Measurements from ENCODE around the gene FGD5. TPM values are rescaled to one million over a fixed set of nuclear protein-coding genes. Genes with fewer than 3 reads are reported as not detected.
A peak's percentile ranks its signal among the peaks of the same experiment; 100 is the strongest.

Gene FGD5
- total RNA-seq, 6 experiments from 2014 or later, result not detected

- TF ChIP-seq CTCF (IDR thresholded peaks at IDR 0.05), result no peak
- H3K4me3 Mint-ChIP-seq, result peak overlapping the region; percentile 99
- peaks cover 35% of the 10 kb centered on the region for H3K4me1 Mint-ChIP-seq (ENCODE audit: low read depth)
- H3K27ac Mint-ChIP-seq, result peak overlapping the region; percentile 92
- no peaks in the 10 kb centered on the region for H3K9me3 Mint-ChIP-seq
- peaks cover 2% of the 10 kb centered on the region for H3K27me3 Mint-ChIP-seq (ENCODE audit: insufficient read depth)
- peaks cover 15% of the 10 kb centered on the region; the same call in 1 of the 2 replicates for H3K36me3 Mint-ChIP-seq (ENCODE audit: low read depth)
- no peak for DNase-seq
Measured at GRCh38 chr3:14946739-14947099, 128.0 kb downstream of the FGD5 start.

GRCh38 chr3:14947100-14947885 lies 128.5 kb downstream of the FGD5 start, which contains the start of gene NR2C2:
TSS of gene NR2C2 (plus strand) at chr3:14947583. CDS start at chr3:15003915, 56,332 bp downstream.
- no peak for TF ChIP-seq CTCF (IDR thresholded peaks at IDR 0.05)
- peaks cover 15% of the 10 kb centered on the region; the same call in 1 of the 2 replicates for H3K36me3 Mint-ChIP-seq (ENCODE audit: low read depth)
- peak; percentile 61 for DNase-seq
- H3K9me3 Mint-ChIP-seq, result no peaks in the 10 kb centered on the region
- H3K4me1 Mint-ChIP-seq (ENCODE audit: low read depth), result peaks cover 29% of the 10 kb centered on the region
- H3K27ac Mint-ChIP-seq, result peak within 1 kb of the TSS; percentile 100
- peak within 1 kb of the TSS; percentile 99 for H3K4me3 Mint-ChIP-seq
- H3K27me3 Mint-ChIP-seq (ENCODE audit: insufficient read depth), result peaks cover 2% of the 10 kb centered on the region

- DNase-seq, result peak; percentile 91
- peaks cover 2% of the 10 kb centered on the region for H3K27me3 Mint-ChIP-seq (ENCODE audit: insufficient read depth)
- H3K4me1 Mint-ChIP-seq (ENCODE audit: low read depth), result peaks cover 29% of the 10 kb centered on the region
- peak overlapping the region; percentile 97 for H3K4me3 Mint-ChIP-seq
- peak overlapping the region; percentile 100 for H3K27ac Mint-ChIP-seq
- no peak for TF ChIP-seq CTCF (IDR thresholded peaks at IDR 0.05)
- H3K9me3 Mint-ChIP-seq, result no peaks in the 10 kb centered on the region
- H3K36me3 Mint-ChIP-seq (ENCODE audit: low read depth), result peaks cover 14% of the 10 kb centered on the region; the same call in 1 of the 2 replicates
Measured at GRCh38 chr3:14947886-14948608, 129.3 kb downstream of the FGD5 start.

- H3K27me3 Mint-ChIP-seq (ENCODE audit: insufficient read depth), result peaks cover 2% of the 10 kb centered on the region
- peaks cover 11% of the 10 kb centered on the region; the same call in 1 of the 2 replicates for H3K36me3 Mint-ChIP-seq (ENCODE audit: low read depth)
- no peak for TF ChIP-seq CTCF (IDR thresholded peaks at IDR 0.05)
- peak overlapping the region; percentile 100 for H3K27ac Mint-ChIP-seq
- H3K4me1 Mint-ChIP-seq (ENCODE audit: low read depth), result peaks cover 29% of the 10 kb centered on the region
- H3K9me3 Mint-ChIP-seq, result no peaks in the 10 kb centered on the region
- DNase-seq, result no peak
- peak overlapping the region; percentile 97 for H3K4me3 Mint-ChIP-seq
Measured at GRCh38 chr3:14948609-14949038, 129.9 kb downstream of the FGD5 start.

GRCh38 chr3:14949126-14949525 lies 130.4 kb downstream of the FGD5 start:
- Mint-ChIP-seq H3K36me3 (ENCODE audit: low read depth) (peaks cover 11% of the 10 kb centered on the region; the same call in 1 of the 2 replicates), H3K4me1 (ENCODE audit: low read depth) (peaks cover 29% of the 10 kb centered on the region), H3K4me3 (peak overlapping the region; percentile 97), H3K9me3 (no peaks in the 10 kb centered on the region), H3K27ac (peak overlapping the region; percentile 100), H3K27me3 (ENCODE audit: insufficient read depth) (peaks cover 2% of the 10 kb centered on the region)
- DNase-seq, result no peak
- no peak for TF ChIP-seq CTCF (IDR thresholded peaks at IDR 0.05)

All from HFFc6 (cell line).